K562 (cell line): Measurements from ENCODE around the gene ERFL. TPM values are rescaled to one million over a fixed set of nuclear protein-coding genes. Genes with fewer than 3 reads are reported as not detected.
A peak's percentile ranks its signal among the peaks of the same experiment; 100 is the strongest.

ENCODE experiments used
- AFF1 ChIP-seq, 2 experiments: fragments of 450-650 bp; IDR thresholded peaks; 2 replicates each; pipeline ENCODE4 v1.6.1; 2018; ENCODE audit warnings: mild to moderate bottlenecking in 2 of 2, low read depth in 1 of 2; ENCODE audit not compliant: partially characterized antibody in 2 of 2
- CREB5 ChIP-seq: fragments of 250-450 bp; sonication (Bioruptor Pico); IDR thresholded peaks from 2 replicates; pipeline ENCODE4 v1.5.0; 2020; ENCODE audit warnings: mild to moderate bottlenecking
- JUNB ChIP-seq: fragments of 450-650 bp; formaldehyde crosslinking; conservative IDR thresholded peaks from 2 replicates; pipeline ENCODE4 v1.4.0; 2020; ENCODE audit warnings: mild to moderate bottlenecking
- LARP7 ChIP-seq: fragments of 450-650 bp; IDR thresholded peaks from 2 replicates; pipeline ENCODE4 v1.6.1; 2016
- NFXL1 ChIP-seq: fragments of 450-650 bp; formaldehyde crosslinking; IDR thresholded peaks from 2 replicates; pipeline ENCODE4 v1.4.0; 2021; ENCODE audit warnings: mild to moderate bottlenecking
- NKRF ChIP-seq: fragments of 450-650 bp; IDR thresholded peaks from 2 replicates; pipeline ENCODE4 v1.6.1; 2016; ENCODE audit warnings: borderline replicate concordance
- POLR2H ChIP-seq: IDR thresholded peaks from 2 replicates; pipeline ENCODE4 v1.6.1; 2016; ENCODE audit warnings: missing genetic modification characterization, low read depth, mild to moderate bottlenecking, control low read depth, missing compliant biosample characterization, moderate library complexity
- RBM25 ChIP-seq: fragments of 200-400 bp; formaldehyde crosslinking; IDR thresholded peaks from 2 replicates; pipeline ENCODE4 v1.6.1; 2018; ENCODE audit warnings: low read length, low read depth, moderate library complexity; ENCODE audit not compliant: severe bottlenecking
- SMAD3 ChIP-seq: fragments of 450-650 bp; formaldehyde crosslinking; conservative IDR thresholded peaks from 2 replicates; pipeline ENCODE4 v1.4.0; 2020; ENCODE audit warnings: mild to moderate bottlenecking
- SMARCA4 ChIP-seq: fragments of 450-650 bp; IDR thresholded peaks from 2 replicates; pipeline ENCODE4 v1.6.1; 2016
- TBL1XR1 ChIP-seq, 2 experiments: IDR thresholded peaks; 2 replicates each; pipeline ENCODE4 v1.6.1; 2012; ENCODE audit warnings: improper control_type of control experiment in 2 of 2, low read length in 2 of 2, mild to moderate bottlenecking in 1 of 2
- ZEB2 ChIP-seq: fragments of 450-650 bp; IDR thresholded peaks from 2 replicates; pipeline ENCODE4 v1.6.1; 2016
- ZFP1 ChIP-seq: fragments of 450-650 bp; formaldehyde crosslinking; IDR thresholded peaks from 2 replicates; pipeline ENCODE4 v1.4.0; 2020; ENCODE audit warnings: mild to moderate bottlenecking, mixed read lengths
- ZFP36 ChIP-seq: fragments of 150-350 bp; IDR thresholded peaks from 2 replicates; pipeline ENCODE4 v1.6.1; 2018; ENCODE audit warnings: low read length, low read depth; ENCODE audit not compliant: partially characterized antibody
- ZNF354B ChIP-seq: fragments of 250-450 bp; sonication (Bioruptor Pico); IDR thresholded peaks from 2 replicates; pipeline ENCODE4 v1.4.0; 2020
- ZNF766 ChIP-seq: fragments of 200-800 bp; sonication (Bioruptor generic); conservative IDR thresholded peaks from 2 replicates; pipeline ENCODE4 v1.6.1; 2016; ENCODE audit warnings: missing genetic modification characterization, missing compliant biosample characterization
- polyA plus RNA-seq, 8 experiments: library from polyadenylated mRNA; depleted of rRNA in 4 of 8; stranded (reverse) in 5 of 8; unstranded in 3 of 8; fragments of >200 nt; fragmentation: Nextera tagmentation in 2 of 8; fragmentation: Illumina TruSeq in 1 of 8; extraction: Ambion mirVana in 2 of 8; extraction: Trizol in 1 of 8; gene quantifications; 2 replicates each; pipeline versions ENCODE4 v1.2.1 to v1.2.3, GENCODE V29; 2011 to 2014; ENCODE audit warnings: inconsistent platforms in 1 of 8, missing spikeins in 1 of 8
- total RNA-seq, 7 experiments: library from RNA; depleted of rRNA in 6 of 7; stranded (reverse); fragments of >200 nt in 6 of 7; fragmentation: Illumina TruSeq in 2 of 7; extraction: Trizol in 2 of 7; gene quantifications; 2 replicates each; pipeline versions ENCODE4 v1.2.1 to v1.2.3, GENCODE V29; 2011 to 2021; ENCODE audit warnings: low replicate concordance in 1 of 7
- TF ChIP-seq, protein P1 (sequence below): conservative IDR thresholded peaks from 2 replicates; pipeline ENCODE4 v1.6.1; 2011; ENCODE audit warnings: low read depth, mild to moderate bottlenecking, low read length; ENCODE audit not compliant: control insufficient read depth
- TF ChIP-seq, protein P2 (sequence below), 2 experiments: fragments of 450-650 bp; IDR thresholded peaks; 2 replicates each; pipeline ENCODE4 v1.6.1; 2016

The ERFL gene
- total and polyA plus RNA-seq, 9 of the 15 experiments (the other 6 are each of a cell fraction or from before 2014, with no cell fraction given), result 0.07 to 0.75 (median 0.32) TPM; not detected in 4

- no peak for TF ChIP-seq JUNB (CRISPR knock-in tag)
- TF ChIP-seq NKRF, result no peak
- TF ChIP-seq POLR2H (tag), result no peak
- 0 out of 2 replicates have a peak, but pooled peaks have one; percentile 10 for TF ChIP-seq ZEB2
- peak; percentile 4 for TF ChIP-seq ZFP36
- no peak for TF ChIP-seq AFF1 (IDR thresholded peaks at IDR 0.05; ENCODE audit: low read depth in 1 of 2, partially characterized antibody in 2 of 2)
- TF ChIP-seq SMAD3, result no peak
- TF ChIP-seq LARP7, result 0 out of 2 replicates have a peak, but pooled peaks have one; percentile 16
- no peak for TF ChIP-seq CREB5 (CRISPR knock-in tag)
- TF ChIP-seq NFXL1 (CRISPR knock-in tag), result no peak
- TF ChIP-seq ZNF354B (CRISPR knock-in tag), result no peak
- no peak for TF ChIP-seq ZNF766
- no peak for TF ChIP-seq RBM25
- TF ChIP-seq TBL1XR1 (IDR thresholded peaks at IDR 0.05; ENCODE audit: low read length in 2 of 2), result no peak
- no peak for TF ChIP-seq ZFP1 (CRISPR knock-in tag)
- TF ChIP-seq, protein P1, sequence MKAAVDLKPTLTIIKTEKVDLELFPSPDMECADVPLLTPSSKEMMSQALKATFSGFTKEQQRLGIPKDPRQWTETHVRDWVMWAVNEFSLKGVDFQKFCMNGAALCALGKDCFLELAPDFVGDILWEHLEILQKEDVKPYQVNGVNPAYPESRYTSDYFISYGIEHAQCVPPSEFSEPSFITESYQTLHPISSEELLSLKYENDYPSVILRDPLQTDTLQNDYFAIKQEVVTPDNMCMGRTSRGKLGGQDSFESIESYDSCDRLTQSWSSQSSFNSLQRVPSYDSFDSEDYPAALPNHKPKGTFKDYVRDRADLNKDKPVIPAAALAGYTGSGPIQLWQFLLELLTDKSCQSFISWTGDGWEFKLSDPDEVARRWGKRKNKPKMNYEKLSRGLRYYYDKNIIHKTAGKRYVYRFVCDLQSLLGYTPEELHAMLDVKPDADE, result no peak
- TF ChIP-seq SMARCA4, result peak; percentile 48; the same call in 1 of the 2 replicates
- TF ChIP-seq, protein P2, sequence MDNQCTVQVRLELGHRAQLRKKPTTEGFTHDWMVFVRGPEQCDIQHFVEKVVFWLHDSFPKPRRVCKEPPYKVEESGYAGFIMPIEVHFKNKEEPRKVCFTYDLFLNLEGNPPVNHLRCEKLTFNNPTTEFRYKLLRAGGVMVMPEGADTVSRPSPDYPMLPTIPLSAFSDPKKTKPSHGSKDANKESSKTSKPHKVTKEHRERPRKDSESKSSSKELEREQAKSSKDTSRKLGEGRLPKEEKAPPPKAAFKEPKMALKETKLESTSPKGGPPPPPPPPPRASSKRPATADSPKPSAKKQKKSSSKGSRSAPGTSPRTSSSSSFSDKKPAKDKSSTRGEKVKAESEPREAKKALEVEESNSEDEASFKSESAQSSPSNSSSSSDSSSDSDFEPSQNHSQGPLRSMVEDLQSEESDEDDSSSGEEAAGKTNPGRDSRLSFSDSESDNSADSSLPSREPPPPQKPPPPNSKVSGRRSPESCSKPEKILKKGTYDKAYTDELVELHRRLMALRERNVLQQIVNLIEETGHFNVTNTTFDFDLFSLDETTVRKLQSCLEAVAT (IDR thresholded peaks at IDR 0.05), result peak in 1 of 2 experiments; percentile 40; a peak in 1 of 4 replicates
Measured at GRCh38 chr19:41926763-41927496, 1.3 kb downstream of the ERFL start (continued).
